KBM-7 (cell line): ENCODE results near the gene CAMK2N2.
A peak's percentile ranks its signal among the peaks of the same experiment; 100 is the strongest.

ENCODE experiments used
- DNase-seq: peaks from one replicate; pipeline ENCODE4 v3.0.0-alpha.2; 2015
- in situ Hi-C: fragments of 300-500 bp; cut with MboI; formaldehyde crosslinking; loops from 2 replicates; pipeline ENCODE4 v1.14.3; 2020; ENCODE audit warnings: low sequenced_read_pairs, low pct_unique_long_range_greater_than_20kb, mixed read lengths

CAMK2N2 gene

GRCh38 chr3:184248454-184249411 lies 12.6 kb downstream of the CAMK2N2 start, which contains the start of gene ALG3:
Gene ALG3, minus strand, starts transcription at chr3:184248962. Its CDS starts 22 bp downstream, at chr3:184248940.
- in situ Hi-C loops, result no loop called here
- peak; percentile 87 for DNase-seq

- in situ Hi-C loops, result no loop called here
- DNase-seq, result no peak
Observed at GRCh38 chr3:184242297-184242685, 19.1 kb downstream of the CAMK2N2 start.

- in situ Hi-C loops, result no loop called here
- DNase-seq, result no peak
Observed at GRCh38 chr3:184241447-184242296, 19.7 kb downstream of the CAMK2N2 start.

DNA sequence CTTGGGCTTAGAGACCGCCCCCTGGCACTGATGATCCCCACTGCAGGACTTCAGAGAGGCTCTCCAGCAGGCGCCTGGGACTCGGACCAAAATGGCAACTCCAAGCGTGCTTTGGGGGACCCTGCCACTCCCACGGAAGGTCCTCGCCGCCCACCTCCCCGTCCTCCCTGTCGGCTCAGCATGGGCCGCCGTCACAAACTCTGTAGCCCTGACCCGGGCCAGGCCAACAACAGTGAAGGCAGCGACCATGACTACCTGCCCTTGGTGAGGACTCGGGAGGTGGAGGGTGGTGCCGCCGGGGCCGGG lies 20.3 kb downstream of the CAMK2N2 start:
- in situ Hi-C loops, result no loop called here

GRCh38 chr3:184240384-184241140 lies 20.8 kb downstream of the CAMK2N2 start:
- in situ Hi-C loops, result no loop called here

More for the DNA sequence above, 20.3 kb downstream of the CAMK2N2 start:
- no peak for DNase-seq

GRCh38 chr3:184239708-184240107 lies 21.6 kb downstream of the CAMK2N2 start:
- DNase-seq, result no peak
- in situ Hi-C loops, result no loop called here

More at GRCh38 chr3:184240384-184241140, 20.8 kb downstream of the CAMK2N2 start:
- peak; percentile 49 for DNase-seq

- DNase-seq, result no peak
- in situ Hi-C loops, result no loop called here
Observed at GRCh38 chr3:184239221-184239620, 22.1 kb downstream of the CAMK2N2 start.

DNA sequence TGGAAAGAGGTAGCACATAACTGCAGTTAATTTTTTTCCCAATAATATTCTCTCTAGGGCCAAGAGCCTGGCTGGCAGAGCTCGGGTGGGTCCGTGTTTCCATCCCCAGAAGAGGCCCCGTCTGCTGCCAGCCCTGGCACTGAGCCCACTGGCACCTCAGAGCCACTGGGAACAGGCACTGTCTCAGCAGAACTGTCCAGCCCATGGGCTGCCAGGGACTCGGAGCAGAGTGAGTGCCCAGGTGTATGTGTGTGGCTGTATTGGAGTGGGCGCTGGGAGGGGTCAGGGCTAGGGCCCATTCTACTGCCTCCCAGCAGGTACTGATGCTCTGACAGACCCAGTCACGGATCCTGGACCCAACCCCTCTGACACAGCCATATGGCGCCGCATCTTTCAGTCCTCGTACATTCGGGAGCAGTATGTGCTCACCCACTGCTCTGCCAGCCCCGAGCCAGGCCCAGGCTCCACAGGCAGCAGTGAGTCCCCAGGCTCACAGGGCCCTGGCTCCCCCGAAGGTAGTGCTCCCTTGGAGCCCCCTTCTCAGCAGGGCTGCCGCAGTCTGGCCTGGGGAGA lies 23.0 kb downstream of the CAMK2N2 start:
- in situ Hi-C loops, result no loop called here
- DNase-seq, result no peak

GRCh38 chr3:184237807-184238206 lies 23.5 kb downstream of the CAMK2N2 start:
- in situ Hi-C loops, result no loop called here
- peak; percentile 43 for DNase-seq

GRCh38 chr3:184237211-184237610 lies 24.1 kb downstream of the CAMK2N2 start:
- in situ Hi-C loops, result no loop called here
- DNase-seq, result no peak

GRCh38 chr3:184236636-184237035 lies 24.7 kb downstream of the CAMK2N2 start:
- no peak for DNase-seq
- in situ Hi-C loops, result no loop called here

DNA sequence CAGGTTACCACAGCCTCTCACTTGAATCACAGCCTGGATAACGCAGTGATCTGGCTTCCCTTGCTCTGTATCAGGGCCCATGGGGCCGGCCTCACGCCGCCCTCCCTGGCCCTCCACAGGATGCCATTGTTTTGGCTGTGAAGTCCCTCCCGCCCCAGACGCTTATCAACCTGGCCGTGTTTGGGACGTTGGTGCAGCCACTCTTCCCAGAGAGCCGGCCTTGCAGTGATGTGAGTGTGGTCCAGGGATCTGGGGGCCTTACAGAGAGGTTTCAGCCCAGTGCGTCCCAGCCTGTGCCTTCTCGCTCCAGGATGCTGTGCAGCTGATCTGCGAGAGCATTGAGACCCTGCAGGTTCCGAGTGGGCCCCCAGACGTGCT lies 25.3 kb downstream of the CAMK2N2 start:
- no peak for DNase-seq
- in situ Hi-C loops, result no loop called here

- no peak for DNase-seq
Observed at GRCh38 chr3:184235381-184236032, 25.8 kb downstream of the CAMK2N2 start.

GRCh38 chr3:184234671-184235380 lies 26.5 kb downstream of the CAMK2N2 start:
- in situ Hi-C loops, result no loop called here
- DNase-seq, result no peak

More at GRCh38 chr3:184235381-184236032, 25.8 kb downstream of the CAMK2N2 start:
- in situ Hi-C loops, result no loop called here

GRCh38 chr3:184234224-184234623 lies 27.1 kb downstream of the CAMK2N2 start:
- in situ Hi-C loops, result no loop called here
- no peak for DNase-seq

DNA sequence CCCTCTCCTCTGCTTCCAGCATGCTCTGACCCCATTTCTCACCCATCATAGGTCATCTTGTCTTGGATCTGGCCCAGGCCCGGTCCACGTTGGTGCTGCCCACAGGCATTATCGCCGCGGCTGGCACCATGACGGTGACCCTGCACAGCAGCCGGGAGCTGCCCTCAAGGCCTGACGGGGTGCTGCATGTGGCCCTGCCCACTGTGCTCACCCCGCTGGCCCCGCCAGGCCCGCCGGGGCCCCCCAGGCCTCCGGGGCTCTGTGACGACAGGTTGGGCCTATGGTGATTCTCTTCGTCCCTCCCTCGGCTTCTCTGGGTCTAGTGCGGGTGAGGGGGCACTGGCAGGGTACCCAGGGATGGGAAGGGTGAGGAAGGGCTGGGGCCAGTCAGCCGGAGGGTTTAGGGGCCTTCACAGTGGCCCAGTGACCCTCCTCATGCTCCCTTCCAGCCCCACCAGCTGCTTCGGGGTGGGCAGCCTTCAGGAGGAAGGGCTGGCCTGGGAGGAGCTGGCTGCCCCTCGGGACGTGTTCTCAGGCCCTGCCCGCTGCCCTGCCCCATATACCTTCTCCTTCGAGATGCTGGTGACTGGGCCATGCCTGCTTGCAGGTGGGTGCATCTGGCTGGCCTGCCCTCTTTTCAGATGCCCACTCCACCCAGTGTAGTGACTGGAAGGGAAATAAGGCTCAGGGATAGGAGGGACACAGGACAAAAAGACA lies 28.1 kb downstream of the CAMK2N2 start:
- no peak for DNase-seq
- in situ Hi-C loops, result no loop called here

DNA sequence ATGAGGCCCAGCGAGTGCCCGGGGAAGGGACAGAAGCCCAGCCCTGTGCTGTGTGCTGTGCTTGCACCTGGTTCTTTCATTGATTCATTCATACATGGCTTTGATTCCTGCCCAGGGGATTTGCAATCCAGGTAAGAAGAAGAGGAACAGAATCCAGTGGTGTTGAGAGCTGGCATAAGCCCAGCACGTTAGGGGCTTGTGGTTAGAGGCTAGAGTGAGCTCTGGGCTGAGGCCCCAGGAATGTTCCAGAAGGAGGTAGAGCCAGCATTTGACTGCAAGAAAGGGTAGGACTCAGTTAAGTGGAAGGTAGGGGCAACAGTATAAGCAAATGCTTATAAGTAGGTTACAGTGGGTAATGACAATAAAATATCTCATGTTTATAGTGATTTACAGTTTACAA lies 29.7 kb downstream of the CAMK2N2 start:
- no peak for DNase-seq
- in situ Hi-C loops, result no loop called here
